GM15510 (cell line): ENCODE measurements around the gene SCGB3A2.

Experiments
- POLR2A ChIP-seq: IDR thresholded peaks from 3 replicates; pipeline ENCODE4 v1.6.1; 2011; ENCODE audit warnings: borderline replicate concordance; ENCODE audit not compliant: insufficient read length; ENCODE audit errors: extremely low read depth

The SCGB3A2 gene

DNA sequence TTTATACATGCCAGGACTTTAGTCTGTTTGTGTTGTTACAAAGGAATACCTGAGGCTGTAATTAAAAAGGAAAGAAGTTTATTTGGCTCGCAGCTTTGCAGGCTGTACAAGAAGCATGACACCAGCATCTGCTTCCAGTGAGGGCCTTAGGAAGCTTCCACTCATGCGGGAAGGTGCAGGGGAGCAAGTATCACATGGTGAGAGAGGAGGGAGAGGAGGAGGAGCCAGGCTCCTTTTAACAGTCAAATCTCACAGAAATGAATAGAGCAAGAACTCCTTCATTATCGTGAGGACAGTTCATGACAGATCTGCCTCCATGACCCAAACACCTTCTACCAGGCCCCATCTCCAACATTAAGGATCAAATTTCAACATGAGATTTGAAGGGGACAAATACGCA lies 46.5 kb downstream of the SCGB3A2 start:
- TF ChIP-seq POLR2A: no peak

- TF ChIP-seq POLR2A: no peak
Measured at GRCh38 chr5:147927901-147928300, 49.4 kb downstream of the SCGB3A2 start.

DNA sequence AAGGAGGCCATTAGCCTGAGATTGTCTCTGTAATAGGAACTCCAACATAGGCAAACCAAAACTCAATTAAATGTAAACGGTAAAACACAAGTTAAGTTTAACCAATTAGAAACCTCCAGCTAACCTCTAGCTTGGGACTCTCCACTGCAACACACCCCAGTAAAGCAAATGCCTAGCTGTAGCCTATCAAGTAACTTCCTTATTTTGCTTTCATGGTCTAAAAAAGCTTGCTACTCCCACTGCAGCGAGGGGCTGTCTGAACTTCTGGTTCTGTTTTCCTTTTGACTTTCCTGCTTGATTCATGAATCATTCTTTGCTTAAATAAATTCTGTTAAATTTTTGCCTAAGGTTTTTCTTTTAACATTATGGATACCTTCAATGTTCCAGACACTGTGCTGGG lies 52.3 kb downstream of the SCGB3A2 start:
- no peak for TF ChIP-seq POLR2A
